Right atrium auricular region (tissue), 2 donors: Measurements from ENCODE around the gene EFCAB12. TPM values are rescaled to one million over a fixed set of nuclear protein-coding genes. Genes with fewer than 3 reads are reported as not detected.

Source experiments
- DNase-seq: peaks from one replicate; pipeline ENCODE4 v3.0.0-alpha.2; 2019; ENCODE audit warnings: low spot score
- H3K27ac ChIP-seq, 2 donors: fragments of 200-600 bp; sonication (generic); 1 replicate in 1 of 2; 2 replicates in 1 of 2; pipeline ENCODE4 v1.5.1; 2016 to 2019
- H3K27me3 ChIP-seq, 2 donors: fragments of 200-600 bp; sonication (generic); one replicate each; pipeline versions ENCODE4 v1.5.1 to v1.6.0; 2017 to 2019
- H3K36me3 ChIP-seq: fragments of 200-600 bp; sonication (generic); one replicate; pipeline ENCODE4 v1.5.1; 2016
- H3K4me1 ChIP-seq, 2 donors: fragments of 200-600 bp; sonication (generic); one replicate each; pipeline versions ENCODE4 v1.5.1 to v1.6.0; 2017 to 2019
- H3K4me3 ChIP-seq, 2 donors: fragments of 200-600 bp; sonication (generic); 1 replicate in 1 of 2; 2 replicates in 1 of 2; pipeline ENCODE4 v1.5.1; 2017 to 2019; ENCODE audit warnings: mild to moderate bottlenecking in 1 of 2, moderate library complexity in 1 of 2
- H3K9me3 ChIP-seq, 2 donors: fragments of 200-600 bp; sonication (generic); one replicate each; pipeline ENCODE4 v1.5.1; 2019
- total RNA-seq, 2 donors: library from RNA; depleted of rRNA; stranded (reverse); fragments of >200 nt; gene quantifications; one replicate each; pipeline ENCODE4 v1.1.0, GENCODE V29; 2016
- TF ChIP-seq, protein P1 (sequence below), 2 donors: fragments of 200-600 bp; sonication (generic); IDR thresholded peaks; one replicate each; pipeline ENCODE4 v1.5.1; 2019; ENCODE audit warnings: antibody characterized with exemption in 2 of 2

Gene EFCAB12
- total RNA-seq, 2 donors from 2014 or later = 0.28 TPM; not detected in 1

DNA sequence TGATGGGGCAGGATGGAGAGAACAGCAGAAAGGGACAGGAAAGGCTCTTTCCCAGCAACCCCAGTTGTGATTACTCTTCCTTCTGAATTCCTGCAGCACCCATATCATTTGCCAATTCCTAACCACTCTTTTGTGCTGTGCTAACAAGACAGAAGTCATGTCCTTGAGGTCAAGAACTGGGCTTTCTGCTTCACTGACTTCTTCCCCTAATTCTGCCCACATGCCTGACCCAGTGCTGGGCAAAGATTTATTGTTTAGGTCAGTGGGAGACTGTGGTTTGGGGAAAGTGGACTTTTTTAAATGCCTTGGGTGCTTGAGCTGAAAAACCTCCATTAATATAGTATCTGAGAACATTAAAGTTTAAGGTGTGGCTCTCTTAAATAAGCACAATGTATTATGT, 4.2 kb upstream of the EFCAB12 start:
- no peaks in the 10 kb centered on the region for H3K27me3 ChIP-seq
- no peak for DNase-seq
- H3K9me3 ChIP-seq = no peaks in the 10 kb centered on the region
- H3K4me1 ChIP-seq = peaks cover 0 to 28% of the 10 kb centered on the region in 2 donors
- peaks cover 61% of the 10 kb centered on the region for H3K36me3 ChIP-seq
- TF ChIP-seq, protein P1, sequence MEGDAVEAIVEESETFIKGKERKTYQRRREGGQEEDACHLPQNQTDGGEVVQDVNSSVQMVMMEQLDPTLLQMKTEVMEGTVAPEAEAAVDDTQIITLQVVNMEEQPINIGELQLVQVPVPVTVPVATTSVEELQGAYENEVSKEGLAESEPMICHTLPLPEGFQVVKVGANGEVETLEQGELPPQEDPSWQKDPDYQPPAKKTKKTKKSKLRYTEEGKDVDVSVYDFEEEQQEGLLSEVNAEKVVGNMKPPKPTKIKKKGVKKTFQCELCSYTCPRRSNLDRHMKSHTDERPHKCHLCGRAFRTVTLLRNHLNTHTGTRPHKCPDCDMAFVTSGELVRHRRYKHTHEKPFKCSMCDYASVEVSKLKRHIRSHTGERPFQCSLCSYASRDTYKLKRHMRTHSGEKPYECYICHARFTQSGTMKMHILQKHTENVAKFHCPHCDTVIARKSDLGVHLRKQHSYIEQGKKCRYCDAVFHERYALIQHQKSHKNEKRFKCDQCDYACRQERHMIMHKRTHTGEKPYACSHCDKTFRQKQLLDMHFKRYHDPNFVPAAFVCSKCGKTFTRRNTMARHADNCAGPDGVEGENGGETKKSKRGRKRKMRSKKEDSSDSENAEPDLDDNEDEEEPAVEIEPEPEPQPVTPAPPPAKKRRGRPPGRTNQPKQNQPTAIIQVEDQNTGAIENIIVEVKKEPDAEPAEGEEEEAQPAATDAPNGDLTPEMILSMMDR (IDR thresholded peaks at IDR 0.05) = no peak
- H3K27ac ChIP-seq = no peak overlapping the region
- H3K4me3 ChIP-seq = no peak overlapping the region

DNA sequence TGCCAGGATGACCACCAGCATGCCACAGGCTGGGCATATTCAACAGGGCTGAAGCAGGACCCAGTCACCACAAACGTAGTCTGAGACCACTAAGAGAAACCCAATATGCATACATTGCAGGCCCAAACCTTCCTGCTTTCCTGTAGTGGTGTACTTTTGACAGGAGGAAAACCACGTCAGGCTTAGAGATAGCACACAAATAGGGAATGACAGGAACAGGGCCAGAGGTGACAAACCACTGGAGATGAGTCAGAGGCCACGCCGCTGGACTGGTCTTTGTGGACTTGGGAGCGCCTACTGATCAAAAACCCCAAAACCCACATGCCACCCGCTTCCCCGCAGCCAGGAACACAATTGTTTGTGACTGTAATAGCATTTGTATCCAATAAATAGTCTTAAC, 3.6 kb upstream of the EFCAB12 start:
- peaks cover 0 to 27% of the 10 kb centered on the region in 2 donors for H3K4me1 ChIP-seq
- no peaks in the 10 kb centered on the region for H3K9me3 ChIP-seq
- H3K36me3 ChIP-seq = peaks cover 56% of the 10 kb centered on the region
- no peaks in the 10 kb centered on the region for H3K27me3 ChIP-seq
- H3K4me3 ChIP-seq = no peak overlapping the region
- TF ChIP-seq, protein P1 (IDR thresholded peaks at IDR 0.05) = no peak
- no peak overlapping the region for H3K27ac ChIP-seq
- DNase-seq = no peak

DNA sequence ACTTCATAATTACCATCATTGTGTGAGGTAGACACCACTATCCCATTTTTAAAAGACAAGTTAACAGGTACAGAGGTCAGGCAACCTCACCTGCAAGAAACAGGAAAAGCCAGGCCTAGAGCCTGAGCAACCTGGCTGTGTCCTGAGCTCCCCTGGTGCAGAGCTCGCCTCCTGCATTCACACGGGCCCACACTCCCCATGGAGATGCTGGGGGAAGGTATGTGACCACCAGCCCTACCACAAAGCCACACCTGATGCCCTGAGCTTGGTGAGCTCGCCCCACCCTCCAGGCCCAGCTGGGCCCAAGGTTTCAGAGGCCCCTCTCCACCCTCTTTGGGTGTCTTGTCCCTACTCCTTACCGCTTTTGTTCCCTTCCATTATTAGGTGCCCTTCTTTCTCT, 1.2 kb upstream of the EFCAB12 start:
- H3K36me3 ChIP-seq = peaks cover 37% of the 10 kb centered on the region
- TF ChIP-seq, protein P1 (IDR thresholded peaks at IDR 0.05) = no peak
- H3K9me3 ChIP-seq = no peaks in the 10 kb centered on the region
- peak overlapping the region in 1 of 2 donors; percentile 69 for H3K27ac ChIP-seq
- H3K4me3 ChIP-seq = no peak overlapping the region
- DNase-seq = no peak
- H3K4me1 ChIP-seq = peaks cover 0 to 18% of the 10 kb centered on the region in 2 donors
- no peaks in the 10 kb centered on the region for H3K27me3 ChIP-seq

DNA sequence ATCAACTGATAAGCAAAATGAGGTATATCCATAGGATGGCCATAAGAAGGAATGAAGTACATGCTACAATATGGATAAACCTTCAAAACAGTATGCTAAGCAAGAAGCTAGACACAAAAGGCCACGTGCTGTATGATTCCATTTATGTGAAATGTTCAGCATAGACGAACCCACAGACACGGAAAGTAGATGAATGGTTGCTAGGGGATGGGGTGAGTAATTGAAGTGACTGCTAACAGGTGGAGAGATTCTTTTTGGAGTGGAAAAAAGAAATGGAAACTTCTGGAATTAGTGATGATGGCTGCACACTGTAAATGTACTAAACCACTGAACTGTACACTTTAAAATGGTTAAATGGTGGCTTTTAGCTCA, 630 bp upstream of the EFCAB12 start:
- Histone ChIP-seq H3K27me3 (no peaks in the 10 kb centered on the region), H3K27ac (peak overlapping the region; percentile 62 to 69), H3K9me3 (no peaks in the 10 kb centered on the region), H3K36me3 (peaks cover 37% of the 10 kb centered on the region), H3K4me3 (peak overlapping the region in 1 of 2 donors; percentile 50), H3K4me1 (peaks cover 0 to 15% of the 10 kb centered on the region in 2 donors)
- TF ChIP-seq, protein P1 (IDR thresholded peaks at IDR 0.05) = no peak
- DNase-seq = no peak

DNA sequence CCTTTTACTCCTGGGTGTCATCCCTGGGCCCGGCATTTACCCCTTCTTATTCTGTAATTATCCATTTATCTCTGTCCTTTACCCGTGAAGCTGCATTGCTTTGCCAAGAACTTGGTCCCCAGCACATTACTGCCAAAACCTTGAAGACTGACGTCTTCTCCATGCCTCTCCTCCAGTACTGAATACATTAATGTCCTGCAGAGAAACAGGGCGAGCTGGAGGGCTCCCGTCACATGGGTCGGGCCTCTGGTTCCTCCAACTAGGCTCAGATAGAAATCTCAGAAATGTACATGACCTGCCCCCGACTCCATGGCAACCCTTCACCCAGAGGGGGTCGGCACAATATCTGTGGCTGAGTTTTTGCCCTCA, 445 bp downstream of the EFCAB12 start:
- DNase-seq = no peak
- H3K9me3 ChIP-seq = no peaks in the 10 kb centered on the region
- peaks cover 0 to 15% of the 10 kb centered on the region in 2 donors for H3K4me1 ChIP-seq
- no peak overlapping the region for H3K27ac ChIP-seq
- H3K36me3 ChIP-seq = peaks cover 27% of the 10 kb centered on the region
- H3K27me3 ChIP-seq = no peaks in the 10 kb centered on the region
- TF ChIP-seq, protein P1 (IDR thresholded peaks at IDR 0.05) = no peak
- H3K4me3 ChIP-seq = peak overlapping the region; percentile 36 to 50

DNA sequence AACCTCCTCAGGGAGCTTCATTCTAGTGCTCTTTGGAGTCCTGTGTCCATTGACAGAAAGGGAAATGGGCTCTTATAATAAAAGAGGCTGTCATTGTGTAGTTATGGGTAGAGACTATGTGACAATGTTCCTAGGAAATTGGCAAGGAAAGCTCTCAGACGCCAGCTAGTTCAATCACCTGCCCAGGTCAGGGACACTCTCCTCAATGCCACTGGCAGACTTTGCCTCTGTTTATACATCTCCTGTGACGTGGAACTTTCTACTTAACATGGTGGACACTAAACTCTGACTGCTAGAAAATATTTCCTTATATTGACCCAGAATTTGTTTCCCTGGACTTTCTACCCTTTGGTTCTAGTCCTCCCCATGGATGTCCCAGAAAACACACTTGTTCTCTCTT, 2.8 kb downstream of the EFCAB12 start:
- Histone ChIP-seq H3K36me3 (peaks cover 3% of the 10 kb centered on the region), H3K4me3 (no peak overlapping the region), H3K27me3 (no peaks in the 10 kb centered on the region), H3K4me1 (peaks cover 0 to 15% of the 10 kb centered on the region in 2 donors), H3K9me3 (no peaks in the 10 kb centered on the region), H3K27ac (no peak overlapping the region)
- DNase-seq = no peak
- TF ChIP-seq, protein P1 (IDR thresholded peaks at IDR 0.05) = no peak
